Fibroblast of the aortic adventitia (primary cell): ENCODE data around the gene APBB1IP. TPM values are rescaled to one million over a fixed set of nuclear protein-coding genes. Genes with fewer than 3 reads are reported as not detected.

Source experiments
- DNase-seq: peaks from one replicate; pipeline ENCODE4 v3.0.0-alpha.2; 2010; ENCODE audit warnings: low read depth
- H3K4me3 ChIP-seq: 2 replicates; pipeline ENCODE4 v1.5.1; 2011; ENCODE audit warnings: low read depth, mild to moderate bottlenecking, control low read depth, low read length, moderate library complexity
- total RNA-seq: library from RNA; depleted of rRNA; stranded (reverse); fragments of >200 nt; gene quantifications from 2 replicates; pipeline ENCODE4 v1.2.3, GENCODE V29; 2012; ENCODE audit warnings: low replicate concordance
- TF ChIP-seq, protein P1 (sequence below): IDR thresholded peaks from 2 replicates; pipeline ENCODE4 v1.5.1; 2011; ENCODE audit warnings: mild to moderate bottlenecking, low read length, control low read depth, inconsistent platforms; ENCODE audit not compliant: insufficient read depth

The APBB1IP gene
- total RNA-seq, 1 donor, result 2.9 TPM

DNA sequence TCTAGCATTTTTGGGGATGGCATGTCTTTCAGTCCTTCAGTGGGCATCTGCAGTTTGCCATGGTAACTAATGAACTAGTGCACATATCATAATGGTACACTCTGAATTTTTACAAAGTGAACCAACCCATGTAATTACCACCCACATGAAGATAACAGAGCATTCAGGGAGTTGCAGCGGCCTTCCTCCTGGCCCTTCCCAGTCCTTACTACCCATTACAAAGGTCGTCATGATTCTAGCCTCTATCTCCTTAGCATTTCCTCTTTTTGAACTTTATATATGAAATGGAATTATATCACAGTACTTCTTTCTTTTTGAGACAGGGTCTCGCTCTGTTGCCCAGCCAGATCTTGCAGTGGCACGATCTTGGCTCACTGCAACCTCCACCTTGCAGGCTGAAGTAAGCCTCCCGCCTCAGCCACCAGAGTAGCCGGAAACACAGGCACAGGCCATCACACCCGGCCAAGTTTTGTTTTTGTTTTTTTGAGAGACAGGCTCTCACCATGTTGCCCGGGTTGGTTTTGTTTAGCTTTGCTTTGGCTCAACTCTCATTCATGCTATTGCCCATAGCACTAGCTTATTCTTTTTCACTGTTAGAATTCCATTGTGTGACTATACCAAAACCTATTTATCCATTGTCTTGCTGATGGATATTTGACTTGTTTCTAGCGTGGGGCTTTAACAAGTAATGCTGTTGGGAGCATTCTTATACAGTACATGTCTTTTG lies 79.2 kb downstream of the APBB1IP start:
- TF ChIP-seq, protein P1, sequence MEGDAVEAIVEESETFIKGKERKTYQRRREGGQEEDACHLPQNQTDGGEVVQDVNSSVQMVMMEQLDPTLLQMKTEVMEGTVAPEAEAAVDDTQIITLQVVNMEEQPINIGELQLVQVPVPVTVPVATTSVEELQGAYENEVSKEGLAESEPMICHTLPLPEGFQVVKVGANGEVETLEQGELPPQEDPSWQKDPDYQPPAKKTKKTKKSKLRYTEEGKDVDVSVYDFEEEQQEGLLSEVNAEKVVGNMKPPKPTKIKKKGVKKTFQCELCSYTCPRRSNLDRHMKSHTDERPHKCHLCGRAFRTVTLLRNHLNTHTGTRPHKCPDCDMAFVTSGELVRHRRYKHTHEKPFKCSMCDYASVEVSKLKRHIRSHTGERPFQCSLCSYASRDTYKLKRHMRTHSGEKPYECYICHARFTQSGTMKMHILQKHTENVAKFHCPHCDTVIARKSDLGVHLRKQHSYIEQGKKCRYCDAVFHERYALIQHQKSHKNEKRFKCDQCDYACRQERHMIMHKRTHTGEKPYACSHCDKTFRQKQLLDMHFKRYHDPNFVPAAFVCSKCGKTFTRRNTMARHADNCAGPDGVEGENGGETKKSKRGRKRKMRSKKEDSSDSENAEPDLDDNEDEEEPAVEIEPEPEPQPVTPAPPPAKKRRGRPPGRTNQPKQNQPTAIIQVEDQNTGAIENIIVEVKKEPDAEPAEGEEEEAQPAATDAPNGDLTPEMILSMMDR, result no peak
- no peak overlapping the region for H3K4me3 ChIP-seq
- DNase-seq, result no peak

DNA sequence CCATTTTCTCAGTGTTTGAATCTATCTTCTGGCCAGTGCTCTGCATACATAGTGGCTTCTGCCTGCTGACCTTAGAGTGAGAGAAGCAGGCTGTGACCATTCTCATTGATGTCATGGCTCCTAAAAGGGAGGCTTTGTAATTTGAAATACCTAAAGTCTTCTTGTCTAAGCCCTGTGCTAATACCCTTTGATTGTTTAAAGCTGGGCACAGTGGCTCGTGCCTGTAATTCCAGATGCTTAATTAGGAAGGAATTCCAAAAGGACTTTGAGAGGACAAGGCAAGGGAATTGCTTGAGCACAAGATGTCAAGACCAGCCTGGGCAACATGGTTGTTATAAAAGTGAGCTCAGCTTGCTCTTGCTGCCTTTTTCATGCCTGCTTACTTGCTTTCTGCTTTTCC lies 81.7 kb downstream of the APBB1IP start:
- no peak overlapping the region for H3K4me3 ChIP-seq
- DNase-seq, result no peak
- TF ChIP-seq, protein P1, result no peak

DNA sequence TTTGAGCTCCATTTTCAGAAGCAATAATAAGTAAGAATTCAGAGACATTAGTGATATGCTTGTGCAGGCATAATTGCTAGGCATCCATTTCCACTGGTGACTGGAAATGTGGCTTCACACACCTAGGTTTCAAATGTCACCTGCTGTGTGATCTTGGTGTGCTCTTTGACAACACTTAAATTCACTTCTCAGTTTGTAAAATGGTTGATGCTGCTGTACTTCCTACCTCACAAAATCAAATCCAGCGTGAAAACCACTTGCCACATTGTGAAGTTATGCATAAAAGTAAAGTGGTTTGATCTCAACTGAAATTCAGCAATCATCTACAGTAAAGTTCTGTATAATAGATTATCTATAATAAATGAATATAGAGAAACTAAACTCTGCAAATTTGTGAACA lies 82.4 kb downstream of the APBB1IP start:
- H3K4me3 ChIP-seq, result no peak overlapping the region
- no peak for DNase-seq
- TF ChIP-seq, protein P1, result no peak

DNA sequence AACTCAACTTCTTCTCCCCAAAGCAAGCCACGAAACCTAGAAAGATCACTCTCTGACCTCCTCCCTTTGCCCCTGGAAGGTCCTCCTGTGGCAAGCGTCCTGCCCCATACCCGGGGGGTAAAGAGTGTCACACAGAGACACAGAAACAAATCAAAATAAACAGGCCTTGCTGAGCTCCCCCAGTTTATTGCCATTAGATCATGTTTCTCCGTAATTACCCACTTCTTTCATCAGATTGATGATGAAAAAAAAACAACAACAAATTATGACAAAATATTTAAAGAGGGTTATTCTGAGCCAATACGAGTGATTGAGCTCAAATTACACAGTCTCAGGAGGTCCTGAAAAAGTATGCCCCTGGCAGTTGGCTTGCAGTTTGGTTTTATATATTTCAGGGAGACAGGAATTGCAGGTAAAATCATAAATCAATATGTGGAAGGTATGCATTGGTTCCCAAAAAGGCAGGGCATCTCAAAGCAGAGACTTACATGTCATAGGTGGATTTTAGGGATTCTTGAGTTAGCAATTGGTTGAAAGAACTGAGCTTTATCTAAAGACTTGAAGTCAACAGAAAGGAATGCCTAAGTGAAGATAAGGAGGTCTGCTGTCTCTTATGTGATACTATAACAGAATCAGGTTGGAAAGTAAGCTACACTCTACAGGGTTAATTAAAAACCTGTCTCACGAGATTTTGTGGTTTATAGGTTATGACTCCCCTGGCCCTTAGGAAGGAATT lies 86.2 kb downstream of the APBB1IP start:
- TF ChIP-seq, protein P1, result no peak
- peak; percentile 45 for DNase-seq
- H3K4me3 ChIP-seq, result no peak overlapping the region

DNA sequence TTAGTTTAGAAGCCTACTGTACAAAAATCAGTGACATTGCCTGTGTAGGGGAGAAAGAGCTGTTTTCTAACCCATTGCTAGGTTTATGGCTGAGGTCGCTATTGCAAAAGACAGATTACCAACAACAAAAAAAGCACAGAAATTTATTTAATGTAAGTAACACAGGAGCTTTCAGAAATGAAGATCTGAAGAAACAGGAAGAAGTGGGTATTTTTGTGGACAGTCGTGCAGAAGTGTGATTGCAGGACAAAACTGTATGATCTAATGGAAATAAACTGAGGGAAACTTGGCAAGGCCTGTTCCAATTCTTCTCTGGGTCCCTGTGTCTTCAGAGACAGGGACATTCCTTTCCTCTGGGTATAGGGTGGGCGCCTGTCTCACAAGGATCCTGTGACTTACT lies 87.4 kb downstream of the APBB1IP start:
- TF ChIP-seq, protein P1, result no peak
- no peak for DNase-seq
- no peak overlapping the region for H3K4me3 ChIP-seq

DNA sequence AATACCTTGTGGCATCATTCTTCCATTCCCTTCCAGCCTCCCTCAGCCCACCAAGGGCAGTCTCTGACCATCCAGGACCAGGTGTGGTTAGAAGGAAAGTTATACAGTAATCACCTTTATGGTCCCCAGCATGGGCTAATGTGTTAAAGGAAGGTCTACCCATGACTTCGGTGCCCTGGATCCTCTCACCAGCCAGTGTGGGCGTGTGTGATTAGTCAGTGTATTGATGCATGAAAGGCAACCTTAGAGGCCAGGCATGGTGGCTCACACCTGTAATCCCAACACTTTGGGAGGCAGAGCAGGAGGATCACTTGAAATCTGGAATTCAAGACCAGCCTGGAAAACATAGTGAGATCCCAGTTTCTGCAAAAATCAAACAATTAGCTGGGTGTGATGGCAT lies 88.9 kb downstream of the APBB1IP start:
- TF ChIP-seq, protein P1, result no peak
- H3K4me3 ChIP-seq, result no peak overlapping the region
- no peak for DNase-seq

DNA sequence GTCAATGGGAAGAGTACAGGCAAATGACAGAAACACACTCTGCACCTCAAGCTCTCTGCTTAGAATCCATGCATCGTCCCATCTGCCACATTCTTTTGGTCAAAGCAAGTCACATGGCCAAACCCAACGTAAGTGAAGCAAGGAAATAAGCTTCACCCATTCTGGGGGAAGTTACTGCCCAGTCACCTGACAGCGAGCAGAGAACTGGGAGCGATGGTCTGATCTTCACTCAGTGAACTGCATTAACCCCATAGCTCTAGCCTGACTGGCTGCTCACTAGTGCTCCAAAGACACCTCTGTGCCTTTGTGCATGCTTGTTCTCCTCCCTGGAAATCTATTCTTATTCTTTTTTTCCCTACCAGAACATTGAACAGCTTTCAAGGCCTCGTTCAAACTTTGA lies 89.9 kb downstream of the APBB1IP start:
- TF ChIP-seq, protein P1, result no peak
- DNase-seq, result no peak
- no peak overlapping the region for H3K4me3 ChIP-seq
